ENCODE results near the gene SEMA6B. TPM values are rescaled to one million over a fixed set of nuclear protein-coding genes. Genes with fewer than 3 reads are reported as not detected.

SEMA6B gene
- total and polyA plus RNA-seq, 12 donors, result 3.1 to 59.2 (median 27.2) TPM

- Histone ChIP-seq H3K4me1 (replicated peaks in 1 of 2) (no peaks in the 10 kb centered on the region), H3K36me3 (replicated peaks in 1 of 2) (peaks cover 0 to 82% of the 10 kb centered on the region in 2 donors), H3K27ac (no peak overlapping the region), H3K27me3 (no peaks in the 10 kb centered on the region), H3K9me3 (replicated peaks in 1 of 3) (no peaks in the 10 kb centered on the region), H3K4me3 (no peak overlapping the region)
- DNase-seq, result no peak
- 96 to 99% (median 97%) methylated on average over 7 to 8 of the region's 8 CpGs for WGBS, 4 donors
- intact Hi-C loops (cut with DNase I), result no loop called here
- TF ChIP-seq CTCF (IDR thresholded peaks at IDR 0.05), result no peak
- TF ChIP-seq POLR2A (IDR thresholded peaks at IDR 0.05), result no peak
Measured at GRCh38 chr19:4494691-4495064, 64.8 kb downstream of the SEMA6B start.

GRCh38 chr19:4493929-4494690 lies 65.4 kb downstream of the SEMA6B start:
- no peak for DNase-seq
- Histone ChIP-seq H3K4me3 (no peak overlapping the region), H3K27ac (no peak overlapping the region), H3K4me1 (replicated peaks in 1 of 2) (no peaks in the 10 kb centered on the region), H3K9me3 (replicated peaks in 1 of 3) (no peaks in the 10 kb centered on the region), H3K27me3 (no peaks in the 10 kb centered on the region), H3K36me3 (replicated peaks in 1 of 2) (peaks cover 0 to 82% of the 10 kb centered on the region in 2 donors)
- intact Hi-C loops (cut with DNase I), result no loop called here
- WGBS, 4 donors, result 94 to 96% (median 94%) methylated on average over 46 to 61 of the region's 61 CpGs
- no peak for TF ChIP-seq CTCF (IDR thresholded peaks at IDR 0.05)
- no peak for TF ChIP-seq POLR2A (IDR thresholded peaks at IDR 0.05)

- Histone ChIP-seq H3K9me3 (replicated peaks in 1 of 3) (no peaks in the 10 kb centered on the region), H3K36me3 (replicated peaks in 1 of 2) (peaks cover 0 to 81% of the 10 kb centered on the region in 2 donors), H3K4me1 (replicated peaks in 1 of 2) (no peaks in the 10 kb centered on the region), H3K4me3 (no peak overlapping the region), H3K27me3 (no peaks in the 10 kb centered on the region), H3K27ac (no peak overlapping the region)
- no peak for TF ChIP-seq POLR2A (IDR thresholded peaks at IDR 0.05)
- TF ChIP-seq CTCF (IDR thresholded peaks at IDR 0.05), result no peak
- WGBS, 4 donors, result 91 to 97% (median 94%) methylated on average over 17 to 40 of the region's 41 CpGs
- intact Hi-C loops (cut with DNase I), result no loop called here
- no peak for DNase-seq
Measured at GRCh38 chr19:4493104-4493928, 66.2 kb downstream of the SEMA6B start.

Other genes starting within 250 kb of the SEMA6B start
- 100 to 1,000 TPM in 1 of 9 donors, 10 to 100 TPM in 6, 1 to 10 TPM in 2; 5.7 to 106 (median 35.8) TPM for gene STAP2, start 220.9 kb downstream of the SEMA6B start, total RNA-seq
- gene STAP2, start 220.9 kb downstream of the SEMA6B start, polyA plus RNA-seq, result 10 to 100 TPM in 2 of 3 donors, 1 to 10 TPM in 1; 6.7 to 63.1 (median 39.8) TPM
- 10 to 100 TPM in 6 of 9 donors, 1 to 10 TPM in 3; 4.5 to 37.5 (median 15.6) TPM for gene MPND, start 216.1 kb downstream of the SEMA6B start, total RNA-seq
- gene MPND, start 216.1 kb downstream of the SEMA6B start, polyA plus RNA-seq, result 10 to 100 TPM in 2 of 3 donors, 1 to 10 TPM in 1; 7.0 to 52.3 (median 38.5) TPM
- gene SH3GL1, start 159.1 kb downstream of the SEMA6B start, total RNA-seq, result 100 to 1,000 TPM in 1 of 9 donors, 10 to 100 TPM in 8; 45.5 to 112 (median 83.8) TPM
- 100 to 1,000 TPM in 1 of 3 donors, 10 to 100 TPM in 2; 20.9 to 104 (median 96.4) TPM for gene SH3GL1, start 159.1 kb downstream of the SEMA6B start, polyA plus RNA-seq
- gene CHAF1A, start 157.0 kb downstream of the SEMA6B start, total RNA-seq, result 10 to 100 TPM in 2 of 9 donors, 1 to 10 TPM in 7; 3.4 to 14.6 (median 8.7) TPM
- 1 to 10 TPM; 4.0 to 8.2 (median 7.3) TPM for gene CHAF1A, start 157.0 kb downstream of the SEMA6B start, polyA plus RNA-seq
- gene UBXN6, start 101.9 kb downstream of the SEMA6B start, total RNA-seq, result 100 to 1,000 TPM; 113 to 317 (median 268) TPM
- 100 to 1,000 TPM in 2 of 3 donors, 10 to 100 TPM in 1; 53.9 to 257 (median 250) TPM for gene UBXN6, start 101.9 kb downstream of the SEMA6B start, polyA plus RNA-seq
- gene HDGFL2, start 87.4 kb downstream of the SEMA6B start, total RNA-seq, result 10 to 100 TPM; 29.9 to 54.6 (median 34.9) TPM
- gene HDGFL2, start 87.4 kb downstream of the SEMA6B start, polyA plus RNA-seq, result 10 to 100 TPM; 22.0 to 74.7 (median 55.8) TPM
- 1 to 10 TPM in 6 of 9 donors, under 1 TPM in 3; 0.17 to 9.1 (median 2.0) TPM for gene PLIN4, start 41.2 kb downstream of the SEMA6B start, total RNA-seq
- 10 to 100 TPM in 1 of 3 donors, 1 to 10 TPM in 1, under 1 TPM in 1; 0.09 to 25.4 (median 9.3) TPM for gene PLIN4, start 41.2 kb downstream of the SEMA6B start, polyA plus RNA-seq
- 10 to 100 TPM in 4 of 9 donors, 1 to 10 TPM in 5; 1.5 to 47.6 (median 5.5) TPM for gene PLIN5, start 24.5 kb downstream of the SEMA6B start, total RNA-seq
- gene PLIN5, start 24.5 kb downstream of the SEMA6B start, polyA plus RNA-seq, result 10 to 100 TPM in 1 of 3 donors, 1 to 10 TPM in 1, under 1 TPM in 1; 0.57 to 44.3 (median 9.0) TPM
- 10 to 100 TPM in 1 of 9 donors, 1 to 10 TPM in 5, under 1 TPM in 2, not detected in 1; 0.33 to 52.5 (median 3.2) TPM for gene LRG1, start 19.6 kb downstream of the SEMA6B start, total RNA-seq
- gene LRG1, start 19.6 kb downstream of the SEMA6B start, polyA plus RNA-seq, result 1 to 10 TPM in 2 of 3 donors, under 1 TPM in 1; 0.80 to 1.6 (median 1.2) TPM
- 1 to 10 TPM; 2.6 to 8.1 (median 5.4) TPM for gene TNFAIP8L1, start 79.8 kb upstream of the SEMA6B start, total RNA-seq
- gene TNFAIP8L1, start 79.8 kb upstream of the SEMA6B start, polyA plus RNA-seq, result 10 to 100 TPM in 1 of 3 donors, 1 to 10 TPM in 2; 2.6 to 13.8 (median 5.8) TPM
- gene MYDGF, start 110.7 kb upstream of the SEMA6B start, total RNA-seq, result 100 to 1,000 TPM in 2 of 9 donors, 10 to 100 TPM in 7; 52.1 to 159 (median 74.9) TPM
- 10 to 100 TPM; 35.9 to 86.9 (median 76.1) TPM for gene MYDGF, start 110.7 kb upstream of the SEMA6B start, polyA plus RNA-seq
- 100 to 1,000 TPM in 1 of 9 donors, 10 to 100 TPM in 7, 1 to 10 TPM in 1; 9.5 to 117 (median 50.2) TPM for gene DPP9, start 164.2 kb upstream of the SEMA6B start, total RNA-seq
- 10 to 100 TPM; 14.6 to 56.3 (median 32.1) TPM for gene DPP9, start 164.2 kb upstream of the SEMA6B start, polyA plus RNA-seq
- gene FEM1A, start 232.1 kb upstream of the SEMA6B start, total RNA-seq, result 10 to 100 TPM; 11.0 to 25.8 (median 17.8) TPM
- 1 to 10 TPM; 3.6 to 5.9 (median 4.3) TPM for gene FEM1A, start 232.1 kb upstream of the SEMA6B start, polyA plus RNA-seq